Suprapubic skin (tissue), 4 donors: ENCODE measurements around the gene UNKL.

ENCODE experiments used
- EP300 ChIP-seq: sonication (generic); formaldehyde crosslinking; IDR thresholded peaks from one replicate; pipeline ENCODE4 v1.6.1; 2017; ENCODE audit warnings: antibody characterized with exemption
- POLR2A ChIP-seq, 2 donors: fragments of 450-650 bp; IDR thresholded peaks; one replicate each; pipeline ENCODE4 v1.6.1; 2017; ENCODE audit warnings: antibody characterized with exemption in 2 of 2, mild to moderate bottlenecking in 2 of 2, moderate library complexity in 2 of 2
- POLR2AphosphoS5 ChIP-seq, 3 donors: sonication (generic); formaldehyde crosslinking; IDR thresholded peaks; one replicate each; pipeline ENCODE4 v1.6.1; 2017; ENCODE audit warnings: antibody characterized with exemption in 3 of 3
- TF ChIP-seq, protein P1 (sequence below), 2 donors: fragments of 200-600 bp in 1 of 2; fragments of 450-650 bp in 1 of 2; sonication (generic) in 1 of 2; IDR thresholded peaks; one replicate each; pipeline ENCODE4 v1.5.1; 2016 to 2019; ENCODE audit warnings: antibody characterized with exemption in 2 of 2, mild to moderate bottlenecking in 1 of 2, moderate library complexity in 1 of 2

GRCh38 chr16:1416521-1416941 lies 2.0 kb upstream of the UNKL start:
- TF ChIP-seq POLR2A (IDR thresholded peaks at IDR 0.05) (no peak), POLR2AphosphoS5 (IDR thresholded peaks at IDR 0.05) (no peak), EP300 (no peak)
- TF ChIP-seq, protein P1, sequence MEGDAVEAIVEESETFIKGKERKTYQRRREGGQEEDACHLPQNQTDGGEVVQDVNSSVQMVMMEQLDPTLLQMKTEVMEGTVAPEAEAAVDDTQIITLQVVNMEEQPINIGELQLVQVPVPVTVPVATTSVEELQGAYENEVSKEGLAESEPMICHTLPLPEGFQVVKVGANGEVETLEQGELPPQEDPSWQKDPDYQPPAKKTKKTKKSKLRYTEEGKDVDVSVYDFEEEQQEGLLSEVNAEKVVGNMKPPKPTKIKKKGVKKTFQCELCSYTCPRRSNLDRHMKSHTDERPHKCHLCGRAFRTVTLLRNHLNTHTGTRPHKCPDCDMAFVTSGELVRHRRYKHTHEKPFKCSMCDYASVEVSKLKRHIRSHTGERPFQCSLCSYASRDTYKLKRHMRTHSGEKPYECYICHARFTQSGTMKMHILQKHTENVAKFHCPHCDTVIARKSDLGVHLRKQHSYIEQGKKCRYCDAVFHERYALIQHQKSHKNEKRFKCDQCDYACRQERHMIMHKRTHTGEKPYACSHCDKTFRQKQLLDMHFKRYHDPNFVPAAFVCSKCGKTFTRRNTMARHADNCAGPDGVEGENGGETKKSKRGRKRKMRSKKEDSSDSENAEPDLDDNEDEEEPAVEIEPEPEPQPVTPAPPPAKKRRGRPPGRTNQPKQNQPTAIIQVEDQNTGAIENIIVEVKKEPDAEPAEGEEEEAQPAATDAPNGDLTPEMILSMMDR (IDR thresholded peaks at IDR 0.05), result no peak
